Vagina (tissue), 2 donors: ENCODE results near the gene CDC42. TPM values are rescaled to one million over a fixed set of nuclear protein-coding genes. Genes with fewer than 3 reads are reported as not detected.

ENCODE experiments used
- DNase-seq, 2 donors: peaks; one replicate each; pipeline ENCODE4 v3.0.0-alpha.2; 2017; ENCODE audit errors: extremely low spot score in 2 of 2
- H3K27ac ChIP-seq: fragments of 200-600 bp; sonication (generic); one replicate; pipeline ENCODE4 v1.5.1; 2019
- H3K27me3 ChIP-seq: fragments of 200-600 bp; sonication (generic); one replicate; pipeline ENCODE4 v1.5.1; 2019
- H3K36me3 ChIP-seq, 2 donors: fragments of 200-600 bp; sonication (generic); one replicate each; pipeline ENCODE4 v1.5.1; 2017 to 2019
- H3K4me1 ChIP-seq: fragments of 200-600 bp; sonication (generic); one replicate; pipeline ENCODE4 v1.5.1; 2019
- H3K4me3 ChIP-seq, 2 donors: fragments of 200-600 bp; sonication (generic); 1 replicate in 1 of 2; 2 replicates in 1 of 2; pipeline ENCODE4 v1.5.1; 2016 to 2019
- H3K9me3 ChIP-seq: fragments of 200-600 bp; sonication (generic); one replicate; pipeline ENCODE4 v1.5.1; 2019
- POLR2A ChIP-seq, 2 donors: fragments of 450-650 bp; IDR thresholded peaks; one replicate each; pipeline ENCODE4 v1.6.1; 2017; ENCODE audit warnings: antibody characterized with exemption in 2 of 2, mild to moderate bottlenecking in 2 of 2, moderate library complexity in 2 of 2
- POLR2AphosphoS5 ChIP-seq, 2 donors: sonication (generic); formaldehyde crosslinking; IDR thresholded peaks; one replicate each; pipeline ENCODE4 v1.9.0; 2017; ENCODE audit warnings: antibody characterized with exemption in 2 of 2, mild to moderate bottlenecking in 2 of 2, low read depth in 1 of 2; ENCODE audit not compliant: insufficient read depth in 1 of 2
- intact Hi-C: fragments of 100-400 bp; cut with DNase I; formaldehyde crosslinking; loops from one replicate; pipeline ENCODE4 v1.15.1; 2023
- small RNA-seq: library from RNA; depleted of rRNA; stranded (forward); fragments of <200 nt; gene quantifications from one replicate; pipeline ENCODE3, GENCODE V24; 2016
- total RNA-seq: library from RNA; depleted of rRNA; stranded (reverse); fragments of >200 nt; gene quantifications from one replicate; pipeline ENCODE4 v1.2.3, GENCODE V29; 2016
- TF ChIP-seq, protein P1 (sequence below), 3 experiments: fragments of 450-650 bp in 2 of 3; fragments of 200-600 bp in 1 of 3; sonication (generic) in 1 of 3; IDR thresholded peaks; one replicate each; pipeline ENCODE4 v1.5.1; 2017 to 2019; ENCODE audit warnings: antibody characterized with exemption in 3 of 3, mild to moderate bottlenecking in 2 of 3, moderate library complexity in 2 of 3

CDC42 gene
- total RNA-seq, 1 donor from 2014 or later: 141 TPM

DNA sequence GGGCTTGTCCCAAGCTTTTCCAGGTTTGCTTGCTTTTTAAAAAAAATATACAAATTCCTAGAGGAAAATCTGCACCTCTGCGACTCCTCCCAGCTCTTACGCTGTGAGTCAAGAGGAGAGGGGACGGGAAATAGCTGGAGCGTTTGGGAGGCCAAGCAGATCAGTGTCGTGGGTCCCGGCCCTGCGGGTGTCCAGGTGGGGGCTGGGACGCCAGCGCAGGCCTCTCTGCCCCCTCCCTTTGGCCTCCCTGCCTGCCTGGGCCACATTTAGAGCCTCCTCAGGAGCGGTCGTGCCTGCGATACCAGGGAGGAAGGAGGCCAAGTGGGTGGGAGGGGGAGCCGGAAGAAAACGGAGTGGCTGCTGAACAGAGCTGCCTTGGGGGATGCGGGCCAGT lies 81.4 kb downstream of the CDC42 start:
- no peak for DNase-seq
- H3K4me1 ChIP-seq: peaks cover 46% of the 10 kb centered on the region
- intact Hi-C loops: loop anchor here (10.0 kb wide), 1 partner anchor 501 kb away; the partner anchor contains the start of gene C1QA
- TF ChIP-seq POLR2A (IDR thresholded peaks at IDR 0.05) (no peak), POLR2AphosphoS5 (IDR thresholded peaks at IDR 0.05; ENCODE audit: insufficient read depth in 1 of 2, low read depth in 1 of 2) (no peak)
- TF ChIP-seq, protein P1, sequence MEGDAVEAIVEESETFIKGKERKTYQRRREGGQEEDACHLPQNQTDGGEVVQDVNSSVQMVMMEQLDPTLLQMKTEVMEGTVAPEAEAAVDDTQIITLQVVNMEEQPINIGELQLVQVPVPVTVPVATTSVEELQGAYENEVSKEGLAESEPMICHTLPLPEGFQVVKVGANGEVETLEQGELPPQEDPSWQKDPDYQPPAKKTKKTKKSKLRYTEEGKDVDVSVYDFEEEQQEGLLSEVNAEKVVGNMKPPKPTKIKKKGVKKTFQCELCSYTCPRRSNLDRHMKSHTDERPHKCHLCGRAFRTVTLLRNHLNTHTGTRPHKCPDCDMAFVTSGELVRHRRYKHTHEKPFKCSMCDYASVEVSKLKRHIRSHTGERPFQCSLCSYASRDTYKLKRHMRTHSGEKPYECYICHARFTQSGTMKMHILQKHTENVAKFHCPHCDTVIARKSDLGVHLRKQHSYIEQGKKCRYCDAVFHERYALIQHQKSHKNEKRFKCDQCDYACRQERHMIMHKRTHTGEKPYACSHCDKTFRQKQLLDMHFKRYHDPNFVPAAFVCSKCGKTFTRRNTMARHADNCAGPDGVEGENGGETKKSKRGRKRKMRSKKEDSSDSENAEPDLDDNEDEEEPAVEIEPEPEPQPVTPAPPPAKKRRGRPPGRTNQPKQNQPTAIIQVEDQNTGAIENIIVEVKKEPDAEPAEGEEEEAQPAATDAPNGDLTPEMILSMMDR (IDR thresholded peaks at IDR 0.05): no peak
- no peaks in the 10 kb centered on the region for H3K9me3 ChIP-seq
- no peak overlapping the region for H3K4me3 ChIP-seq
- no peaks in the 10 kb centered on the region for H3K27me3 ChIP-seq
- no peaks in the 10 kb centered on the region for H3K36me3 ChIP-seq
- H3K27ac ChIP-seq: no peak overlapping the region

DNA sequence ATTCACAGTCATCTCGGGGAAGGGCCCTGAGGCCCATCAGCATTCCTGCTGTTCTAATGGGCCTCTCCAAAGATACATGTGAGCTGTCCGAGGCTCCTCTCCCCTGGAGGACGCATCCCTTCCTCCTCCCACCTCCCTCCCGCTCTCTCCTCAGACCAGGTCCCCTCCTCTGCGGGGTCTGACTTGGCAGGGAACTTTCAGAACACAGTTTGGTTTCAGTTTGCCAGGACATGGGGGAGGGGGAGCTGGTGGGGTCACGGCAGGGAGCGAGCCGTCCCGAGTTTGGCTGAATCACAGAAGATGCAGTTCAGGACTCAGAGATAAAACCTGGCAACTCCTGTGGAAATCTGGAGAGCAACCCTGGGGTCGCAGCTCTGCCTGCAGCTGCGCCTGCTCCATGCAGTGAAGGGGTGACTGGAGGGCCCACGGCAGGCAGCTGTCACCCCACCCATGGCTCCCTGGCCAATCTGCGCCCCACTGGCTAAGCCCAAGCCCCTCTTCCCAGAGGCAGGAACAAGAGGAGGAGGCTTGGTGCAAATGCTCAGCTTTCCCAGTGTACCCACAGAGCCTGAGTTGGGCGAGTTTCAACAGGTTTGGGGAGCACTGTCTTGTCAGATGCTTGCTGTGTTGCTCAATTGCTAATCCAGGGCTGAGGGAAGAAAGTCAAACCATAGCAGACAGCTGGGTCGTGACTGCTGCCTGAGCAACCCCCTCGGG lies 84.7 kb downstream of the CDC42 start:
- Histone ChIP-seq H3K4me1 (peaks cover 72% of the 10 kb centered on the region), H3K27ac (peak overlapping the region; percentile 28), H3K36me3 (no peaks in the 10 kb centered on the region), H3K27me3 (no peaks in the 10 kb centered on the region), H3K9me3 (no peaks in the 10 kb centered on the region), H3K4me3 (peak overlapping the region in 1 of 2 donors; percentile 13)
- DNase-seq: no peak
- intact Hi-C loops: loop anchor here (10.0 kb wide), 1 partner anchor 498 kb away; the partner anchor contains the start of gene C1QA
- TF ChIP-seq POLR2A (IDR thresholded peaks at IDR 0.05): no peak
- TF ChIP-seq POLR2AphosphoS5 (IDR thresholded peaks at IDR 0.05; ENCODE audit: insufficient read depth in 1 of 2, low read depth in 1 of 2): no peak
- TF ChIP-seq, protein P1 (IDR thresholded peaks at IDR 0.05): no peak

DNA sequence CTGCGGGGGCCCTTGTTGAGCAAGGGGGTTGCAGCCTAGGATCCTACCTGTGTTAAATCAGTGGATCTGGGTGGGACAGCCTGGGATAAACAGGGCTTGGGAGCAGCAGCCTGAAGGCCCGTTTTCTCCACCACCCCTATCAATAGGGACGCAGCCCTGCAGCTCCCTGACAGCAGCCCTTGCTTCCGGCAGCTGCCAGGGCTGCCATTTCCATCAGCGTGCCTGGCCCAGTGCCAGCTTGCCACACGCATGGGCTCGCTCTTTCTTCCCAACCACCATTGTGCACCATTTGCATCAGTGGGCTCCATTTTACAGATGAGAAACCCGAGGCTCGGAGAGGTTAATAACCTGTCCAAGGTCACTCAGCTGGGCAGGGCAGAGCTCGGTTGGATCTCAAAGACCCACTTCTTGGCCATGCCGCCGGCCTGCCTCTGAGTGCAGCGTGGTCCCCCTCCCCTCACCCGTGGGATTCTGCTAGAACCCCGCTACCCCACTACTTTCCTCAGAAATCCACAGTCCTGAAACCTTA lies 86.6 kb downstream of the CDC42 start:
- Histone ChIP-seq H3K4me1 (peaks cover 61% of the 10 kb centered on the region), H3K27me3 (no peaks in the 10 kb centered on the region), H3K36me3 (no peaks in the 10 kb centered on the region), H3K9me3 (no peaks in the 10 kb centered on the region), H3K4me3 (no peak overlapping the region), H3K27ac (no peak overlapping the region)
- TF ChIP-seq POLR2A (IDR thresholded peaks at IDR 0.05): no peak
- no peak for TF ChIP-seq POLR2AphosphoS5 (IDR thresholded peaks at IDR 0.05; ENCODE audit: insufficient read depth in 1 of 2, low read depth in 1 of 2)
- TF ChIP-seq, protein P1 (IDR thresholded peaks at IDR 0.05): no peak
- DNase-seq: no peak
- intact Hi-C loops: loop anchor here (10.0 kb wide), 1 partner anchor 496 kb away; the partner anchor contains the start of gene C1QA

DNA sequence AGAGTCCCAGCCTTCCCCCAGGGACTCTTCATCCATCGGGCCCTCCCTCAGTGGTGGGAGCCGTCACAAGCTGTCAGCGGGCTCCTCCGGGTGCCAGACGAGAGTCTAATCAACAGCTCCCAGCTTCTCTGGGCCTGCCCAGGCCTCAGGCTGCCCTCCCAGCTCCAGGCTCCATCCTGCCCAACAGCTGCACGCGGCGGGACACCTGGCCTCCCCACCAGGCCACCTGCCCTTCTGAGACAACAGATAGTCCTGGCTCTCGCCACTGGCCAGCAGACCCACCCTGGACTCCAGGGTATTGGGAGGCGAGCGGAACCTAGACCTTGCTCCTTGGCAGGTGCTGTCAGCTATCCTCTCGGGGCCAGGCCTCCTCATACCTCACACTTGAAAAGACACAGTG lies 87.3 kb downstream of the CDC42 start:
- Histone ChIP-seq H3K9me3 (no peaks in the 10 kb centered on the region), H3K4me3 (no peak overlapping the region), H3K27ac (no peak overlapping the region), H3K4me1 (peaks cover 61% of the 10 kb centered on the region), H3K27me3 (no peaks in the 10 kb centered on the region), H3K36me3 (no peaks in the 10 kb centered on the region)
- intact Hi-C loops: loop anchor here (10.0 kb wide), 1 partner anchor 495 kb away; the partner anchor contains the start of gene C1QA
- TF ChIP-seq POLR2AphosphoS5 (IDR thresholded peaks at IDR 0.05; ENCODE audit: insufficient read depth in 1 of 2, low read depth in 1 of 2): no peak
- TF ChIP-seq, protein P1 (IDR thresholded peaks at IDR 0.05): no peak
- TF ChIP-seq POLR2A (IDR thresholded peaks at IDR 0.05): no peak
- no peak for DNase-seq

Small RNA genes within 50 kb of the gene (small RNA-seq; reads per million reads assigned to genes)
- gene RN7SL186P: not detected
- gene RNU6-776P: not detected

Other genes starting within 250 kb of the CDC42 start
- gene LDLRAD2, start 240.4 kb upstream of the CDC42 start, total RNA-seq: not detected
- 179 TPM for gene HSPG2, start 115.4 kb upstream of the CDC42 start, total RNA-seq
- gene CELA3B, start 75.7 kb upstream of the CDC42 start, total RNA-seq: not detected
- not detected for gene CELA3A, start 51.1 kb upstream of the CDC42 start, total RNA-seq
- 5.2 TPM for gene WNT4, start 90.4 kb downstream of the CDC42 start, total RNA-seq